Measurements from ENCODE around the gene ARHGDIA.

ARHGDIA gene

DNA sequence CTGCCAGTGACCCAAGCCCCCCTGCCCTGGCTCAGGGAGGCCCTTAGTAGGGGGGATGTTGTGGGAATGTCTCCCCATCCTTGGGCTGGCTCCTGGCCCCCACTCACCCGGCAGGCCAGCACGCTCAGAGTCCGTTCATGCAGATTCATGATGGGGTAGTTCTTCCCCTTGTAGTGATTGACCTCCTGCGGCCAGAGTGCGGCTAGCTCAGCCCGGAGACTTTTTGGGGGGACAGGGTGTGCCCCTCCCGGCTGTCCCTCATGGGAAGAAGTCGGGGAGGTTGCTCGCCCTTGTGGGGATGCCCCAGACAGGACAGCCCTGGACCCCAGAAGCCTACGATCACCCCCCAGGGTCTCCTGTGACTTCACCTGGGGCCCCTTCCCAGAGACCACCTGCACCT, 34.9 kb upstream of the ARHGDIA start:
- DNase-seq: no peak

DNA sequence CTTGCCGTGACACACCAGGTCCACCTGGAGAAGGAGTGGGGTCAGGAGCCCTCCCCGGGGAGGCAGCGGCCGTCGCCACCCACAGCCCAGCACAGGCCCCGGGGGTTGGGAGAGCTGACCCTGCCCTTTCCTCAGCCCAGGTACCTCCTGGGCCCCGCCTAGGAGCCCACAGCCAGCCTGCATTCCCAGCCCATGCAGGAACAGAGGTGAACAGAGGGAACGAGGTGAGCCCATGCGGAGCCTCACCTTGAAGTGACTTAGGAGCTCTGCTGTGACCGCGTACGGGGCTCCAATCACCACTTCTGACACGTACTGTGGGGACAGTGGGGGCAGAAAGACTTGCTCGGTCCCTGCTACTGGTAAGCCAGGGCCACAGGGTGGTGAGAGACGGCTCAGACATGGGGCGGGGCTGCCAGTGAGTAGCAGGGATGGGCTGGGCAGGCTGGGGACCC, 34.3 kb upstream of the ARHGDIA start:
- DNase-seq: no peak

DNA sequence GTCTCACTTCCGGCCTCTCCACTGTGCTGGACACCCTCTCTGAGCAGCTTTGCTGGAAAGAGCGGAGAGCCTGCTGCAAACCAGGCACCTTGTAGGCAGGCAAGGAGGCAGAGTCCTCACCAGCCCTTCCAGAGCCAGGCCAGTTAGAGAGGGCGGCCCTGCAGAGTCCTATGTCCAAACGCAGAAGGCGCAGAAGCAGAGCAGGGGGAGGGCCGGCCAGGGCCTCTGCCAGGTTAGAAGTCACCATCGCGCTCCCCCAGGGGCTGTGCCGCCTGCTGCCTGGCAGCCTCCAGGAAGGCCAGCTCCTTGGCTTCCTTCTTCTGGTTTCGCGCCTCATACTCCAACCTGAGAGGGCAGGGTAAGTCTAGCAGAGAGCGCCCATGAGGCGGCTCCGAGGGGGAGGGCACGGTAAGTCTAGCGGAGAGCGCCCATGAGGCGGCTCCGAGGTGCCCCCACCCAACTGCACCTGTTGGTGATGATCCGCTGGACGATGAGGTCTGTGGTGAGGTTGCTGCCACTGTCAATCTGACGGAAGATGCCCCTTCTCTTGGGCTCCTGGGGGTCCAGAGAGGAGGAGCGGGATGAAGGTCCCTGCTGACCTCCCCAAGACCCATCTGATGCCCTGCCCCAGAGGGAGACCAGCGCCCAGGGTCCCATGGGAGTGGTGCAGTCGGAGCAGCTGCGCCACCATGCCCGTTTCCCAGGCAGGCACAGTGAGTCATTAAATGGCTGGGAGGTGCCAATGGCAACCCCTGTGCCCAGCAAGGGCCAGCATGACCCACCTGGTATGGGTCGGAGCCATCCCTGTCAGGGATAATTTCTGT, 33.7 kb upstream of the ARHGDIA start:
- no peak for DNase-seq

DNA sequence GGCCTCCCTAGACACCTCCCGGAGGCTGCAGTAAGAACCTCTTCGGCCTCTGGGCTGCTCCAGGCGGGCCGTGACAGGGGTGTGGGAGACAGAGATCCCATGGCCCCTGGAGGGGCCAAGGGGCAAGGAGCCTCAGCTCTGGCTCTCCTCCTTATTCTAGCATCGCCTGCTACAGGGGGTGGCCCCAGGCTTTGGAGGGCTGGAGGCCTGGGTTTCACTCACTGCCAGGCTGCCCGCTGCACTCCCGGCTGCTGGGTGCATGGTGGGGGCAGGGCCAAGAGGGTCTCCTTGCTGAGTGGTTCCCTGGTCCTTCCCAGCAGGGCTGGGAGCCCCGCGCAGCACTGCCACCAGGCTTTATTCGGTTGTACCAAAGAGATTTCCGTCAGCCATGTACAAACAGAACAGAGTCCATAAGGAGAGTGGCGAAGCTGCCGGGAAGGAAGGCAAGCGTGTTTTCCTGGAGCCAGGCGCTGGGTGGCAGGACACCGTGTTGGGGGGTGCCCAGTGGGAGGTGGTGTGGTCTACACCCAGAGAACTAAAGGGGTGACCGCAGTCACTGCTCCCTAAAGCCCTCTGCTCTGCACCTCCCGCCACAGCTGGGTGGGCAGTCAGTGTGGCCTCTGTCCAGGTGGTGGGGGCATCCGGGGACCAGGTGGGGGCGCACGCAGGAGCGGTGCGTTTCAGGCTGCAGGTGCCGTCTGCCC, 32.9 kb upstream of the ARHGDIA start:
- no peak for DNase-seq

DNA sequence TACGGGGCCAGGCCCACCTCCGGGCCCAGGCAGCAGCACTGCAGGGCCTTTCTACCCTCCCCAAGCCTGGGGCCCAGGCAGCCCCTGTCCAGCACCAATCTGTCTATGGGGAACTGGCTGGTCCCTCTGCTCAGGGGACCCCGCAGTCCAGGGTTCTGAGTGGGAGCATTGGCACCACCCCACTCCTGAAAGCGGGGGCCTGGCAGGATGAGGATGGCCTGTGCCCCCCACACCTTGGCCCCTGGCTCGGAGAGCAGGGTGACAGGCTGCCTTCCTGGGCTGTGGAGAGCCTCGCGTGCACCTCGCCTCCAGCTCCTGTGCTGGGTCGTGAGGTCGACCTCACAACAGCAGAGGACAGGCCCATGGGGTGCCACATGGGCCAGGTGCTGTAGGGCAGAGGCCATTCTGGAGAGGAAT, 32.3 kb upstream of the ARHGDIA start:
- DNase-seq: no peak

DNA sequence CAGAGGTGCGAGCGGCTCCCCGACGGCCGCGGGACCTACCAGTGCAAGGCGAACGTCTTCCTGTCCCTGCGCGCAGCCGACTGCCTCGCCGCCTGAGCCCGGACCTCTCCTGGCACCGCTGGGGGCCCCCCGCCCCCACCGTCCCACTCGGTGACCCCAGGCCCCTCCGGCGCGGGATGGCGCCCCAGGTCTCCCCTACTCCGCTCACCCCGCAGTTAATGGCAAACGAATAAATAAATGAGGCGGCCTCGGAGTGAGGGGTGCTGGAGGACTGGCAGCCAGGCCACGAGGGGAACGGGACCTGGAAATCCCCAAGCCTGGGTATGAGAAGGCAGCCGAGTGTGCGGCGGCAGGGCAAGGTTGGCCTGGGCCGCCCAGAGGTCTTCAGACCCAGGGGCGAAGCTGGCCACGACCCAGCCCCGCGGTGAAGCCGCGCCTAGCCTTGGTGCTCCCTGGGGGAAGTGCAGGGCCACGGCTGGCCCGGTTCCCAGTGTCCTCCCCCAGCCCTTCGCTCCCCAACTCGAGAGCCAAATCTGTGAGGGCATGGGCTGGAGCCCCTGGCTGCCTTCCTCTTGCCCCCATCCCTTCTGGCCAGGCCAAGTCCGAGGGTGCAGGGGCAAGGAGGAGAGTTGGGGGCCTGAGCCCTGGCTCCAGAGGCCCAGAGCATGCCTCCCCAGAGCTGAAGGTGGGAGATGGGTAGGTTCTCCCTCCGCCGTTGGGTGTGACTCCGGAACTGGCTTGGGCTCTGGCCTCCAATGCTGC, 31.7 kb upstream of the ARHGDIA start:
- no peak for DNase-seq

DNA sequence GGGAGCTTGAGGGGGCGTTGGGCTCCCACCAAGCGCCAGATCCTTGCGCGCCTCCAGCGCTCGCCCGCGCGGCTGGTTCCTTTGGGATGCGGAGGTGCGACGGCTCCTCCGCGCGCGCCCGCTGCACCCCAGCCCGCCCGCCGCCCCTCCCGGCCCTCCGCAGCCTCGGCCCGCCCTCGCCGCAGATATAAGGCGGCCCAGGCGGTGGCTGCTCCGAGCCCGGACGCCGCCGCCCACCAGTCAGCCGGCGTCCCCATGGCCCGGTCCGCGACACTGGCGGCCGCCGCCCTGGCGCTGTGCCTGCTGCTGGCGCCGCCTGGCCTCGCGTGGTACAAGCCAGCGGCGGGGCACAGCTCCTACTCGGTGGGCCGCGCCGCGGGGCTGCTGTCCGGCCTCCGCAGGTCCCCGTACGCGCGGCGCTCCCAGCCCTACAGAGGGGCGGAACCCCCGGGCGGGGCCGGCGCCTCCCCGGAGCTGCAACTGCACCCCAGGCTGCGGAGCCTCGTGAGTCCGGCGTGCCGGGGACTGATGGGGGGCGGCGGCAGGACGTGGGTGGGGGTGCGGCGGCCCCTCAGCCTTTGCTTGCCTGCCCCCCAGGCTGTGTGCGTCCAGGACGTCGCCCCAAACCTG, 31.0 kb upstream of the ARHGDIA start, which contains the start of gene NPB:
Gene NPB, plus strand, starts transcription at position 216 of the 630 bp plus-strand sequence. Its CDS starts 40 bp downstream, at position 256.
- no peak for DNase-seq

DNA sequence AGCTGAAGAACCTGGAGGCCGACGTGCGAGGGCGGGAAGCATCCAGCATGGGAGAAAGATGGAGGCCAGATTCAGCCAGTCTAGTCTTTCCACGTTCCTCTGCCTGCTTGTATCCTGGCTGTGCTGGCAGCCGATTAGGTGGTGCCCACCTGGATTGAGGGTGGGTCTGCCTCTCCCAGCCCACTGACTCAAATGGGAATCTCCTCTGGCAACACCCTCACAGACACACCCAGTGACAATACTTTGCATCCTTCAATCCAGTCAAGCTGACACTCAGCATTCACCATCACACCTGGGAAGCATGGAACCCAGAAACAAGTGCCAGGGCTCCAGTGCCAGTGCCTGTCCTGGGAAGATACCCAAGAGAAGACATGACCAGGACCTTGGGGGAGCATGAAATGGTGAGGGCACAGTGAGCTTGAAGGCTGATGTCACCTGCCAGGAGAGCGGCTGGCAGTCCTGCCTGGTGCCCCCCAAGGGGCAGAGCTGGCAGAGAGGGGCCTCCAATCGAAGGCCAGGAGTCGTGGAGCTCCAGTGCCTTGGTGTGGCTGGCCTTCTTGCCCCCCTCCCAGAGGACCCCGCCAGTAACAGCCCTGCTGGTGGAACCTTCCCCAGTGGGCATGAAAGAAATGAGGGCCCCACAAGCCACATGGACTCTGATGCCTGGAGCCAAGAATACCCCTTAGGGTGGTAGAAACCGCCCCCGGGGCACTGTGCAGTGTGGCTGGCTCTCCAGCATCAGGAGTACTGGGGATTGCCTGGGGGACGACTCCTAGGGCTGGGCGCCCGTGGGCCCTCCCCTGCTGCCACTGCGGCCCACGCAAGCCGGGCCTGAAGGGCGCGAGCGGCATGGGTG, 30.3 kb upstream of the ARHGDIA start:
- DNase-seq: no peak

DNA sequence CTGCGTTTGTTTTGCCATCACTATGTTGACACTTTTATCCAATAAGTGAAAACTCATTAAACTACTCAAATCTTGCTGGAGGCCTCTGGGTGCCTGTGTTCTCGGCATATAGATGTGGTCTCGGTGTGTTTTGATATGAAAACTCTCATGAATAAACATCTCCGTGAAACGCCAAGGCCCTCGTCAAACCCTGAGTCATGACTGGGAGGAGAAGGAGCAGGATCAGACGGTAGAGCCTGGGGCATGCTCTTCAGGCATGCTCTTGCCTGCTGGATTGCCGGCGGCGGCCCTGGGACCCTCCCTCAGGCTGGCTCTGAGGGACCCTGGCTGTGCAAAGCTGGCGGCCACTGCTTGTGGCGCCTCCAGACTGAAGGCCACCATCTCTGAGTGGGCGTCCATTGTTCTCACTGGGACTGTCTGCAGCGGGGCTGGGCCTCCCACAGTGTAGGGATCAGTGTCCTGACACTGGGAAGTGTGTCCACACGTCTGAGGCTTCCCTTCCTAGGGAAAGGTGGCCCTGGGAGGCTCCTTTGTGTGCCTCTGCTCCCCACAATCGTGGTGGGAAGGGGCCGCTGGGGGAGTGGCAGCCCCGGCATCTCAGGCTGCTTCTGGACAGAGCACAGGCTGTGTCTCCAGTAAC, 29.2 kb upstream of the ARHGDIA start:
- DNase-seq: no peak

DNA sequence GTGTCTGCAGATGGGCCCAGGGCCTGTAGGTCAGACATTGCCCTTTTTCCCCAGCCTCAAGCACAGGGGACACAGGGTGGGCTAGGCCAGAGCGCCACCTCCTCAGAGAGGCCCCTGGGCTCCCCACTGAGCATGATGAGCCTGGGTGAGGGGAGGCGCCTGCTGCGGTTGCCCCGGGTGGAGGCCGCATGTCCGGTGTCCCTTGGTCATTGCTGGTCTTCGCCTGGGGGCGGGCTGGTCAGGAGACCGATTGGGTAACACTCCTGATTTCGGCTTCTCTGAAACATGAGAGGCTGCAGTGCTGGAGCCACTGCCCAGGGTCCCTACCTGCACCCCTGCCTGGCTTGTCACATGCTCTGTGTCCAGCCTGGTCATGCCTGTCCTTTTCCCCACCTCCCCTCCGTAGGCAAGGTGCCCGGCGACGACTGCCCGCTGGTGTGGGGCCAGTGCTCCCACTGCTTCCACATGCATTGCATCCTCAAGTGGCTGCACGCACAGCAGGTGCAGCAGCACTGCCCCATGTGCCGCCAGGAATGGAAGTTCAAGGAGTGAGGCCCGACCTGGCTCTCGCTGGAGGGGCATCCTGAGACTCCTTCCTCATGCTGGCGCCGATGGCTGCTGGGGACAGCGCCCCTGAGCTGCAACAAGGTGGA, 28.5 kb upstream of the ARHGDIA start:
- DNase-seq: no peak

DNA sequence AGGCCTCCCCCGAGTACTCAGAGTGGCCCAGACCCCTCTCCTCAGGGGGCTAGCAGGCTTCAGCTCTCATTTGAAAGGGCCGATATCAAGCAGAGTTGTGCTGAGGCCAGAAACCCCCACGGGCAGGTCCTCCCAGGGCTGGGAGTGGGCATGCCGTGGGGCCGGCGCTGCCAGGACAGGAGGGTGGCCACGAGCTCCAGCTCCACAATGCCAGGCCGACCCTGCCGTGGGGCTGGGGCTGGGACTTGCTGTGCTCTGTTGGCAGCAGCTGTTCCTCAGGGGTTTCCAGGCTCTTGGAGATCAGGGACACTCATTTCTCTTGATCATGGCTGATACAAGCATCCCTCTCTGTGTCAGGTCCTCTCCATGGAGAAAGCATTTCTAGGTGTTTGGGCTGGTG, 27.7 kb upstream of the ARHGDIA start:
- DNase-seq: no peak

DNA sequence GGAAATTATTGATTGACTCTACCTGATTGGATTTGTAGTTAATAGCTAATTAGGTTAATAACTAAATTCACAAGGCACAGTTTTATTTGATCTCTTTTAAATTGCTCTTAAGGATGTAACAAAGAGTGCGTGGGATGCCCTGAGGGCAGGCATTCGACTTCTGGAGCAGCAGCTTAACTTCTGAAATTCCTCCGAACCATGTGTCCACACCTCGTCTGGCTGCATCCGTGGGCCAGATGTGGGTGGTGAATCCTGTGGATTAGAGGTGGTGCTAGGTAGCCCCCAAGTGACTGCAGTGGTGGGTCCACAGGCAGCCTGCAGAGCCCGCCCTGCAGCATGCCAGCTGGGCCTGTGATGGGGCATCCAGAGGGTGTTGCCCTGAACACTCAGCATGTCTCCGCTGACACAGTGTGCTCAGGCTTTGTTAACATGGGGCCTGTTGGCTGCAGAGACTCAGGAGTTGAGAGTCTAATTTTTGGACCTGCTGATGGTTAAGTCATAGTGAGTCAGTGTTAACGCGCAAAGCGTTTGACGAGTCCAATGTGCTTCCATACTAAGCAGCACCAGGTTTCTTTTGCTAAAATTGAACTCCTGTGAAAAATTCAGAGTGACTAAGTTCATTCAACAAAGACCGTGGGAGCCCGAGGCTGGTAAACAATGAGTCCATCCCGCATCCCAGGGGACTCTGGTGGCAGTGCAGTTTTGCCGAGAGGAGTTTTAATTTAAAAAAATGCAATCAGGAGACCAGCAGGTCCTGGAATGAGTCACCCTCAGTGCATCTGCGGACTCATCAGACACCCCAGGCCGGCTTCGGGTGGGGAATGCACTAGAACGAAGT, 27.1 kb upstream of the ARHGDIA start:
- DNase-seq: no peak

DNA sequence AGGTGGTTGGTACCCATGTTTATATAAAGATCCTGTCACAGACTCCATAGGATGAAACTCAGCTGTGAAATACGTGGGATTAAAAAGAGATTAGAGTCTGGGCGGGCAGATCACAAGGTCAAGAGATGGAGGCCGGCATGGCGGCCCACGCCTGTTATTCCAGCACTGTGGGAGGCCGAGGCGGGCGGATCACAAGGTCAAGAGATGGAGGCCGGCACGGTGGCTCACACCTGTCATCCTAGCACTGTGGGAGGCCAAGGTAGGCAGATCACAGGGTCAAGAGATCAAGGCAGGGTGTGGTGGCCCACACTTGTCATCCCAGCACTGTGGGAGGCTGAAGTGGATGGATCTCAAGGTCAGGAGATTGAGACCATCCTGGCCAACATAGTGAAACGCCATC, 24.3 kb upstream of the ARHGDIA start:
- DNase-seq: no peak

DNA sequence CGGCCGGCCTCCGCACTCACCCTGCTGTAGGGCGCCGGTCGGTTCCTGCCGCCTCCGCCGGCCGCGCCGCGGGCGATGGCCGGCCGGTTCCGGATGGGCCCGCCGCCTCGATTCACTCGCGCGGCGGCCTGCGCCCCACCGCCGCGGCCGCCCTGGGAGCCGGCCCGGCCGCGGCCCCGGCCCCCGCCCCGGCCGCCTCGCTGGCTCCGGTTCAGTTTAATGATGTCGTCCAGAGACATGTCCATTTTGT, 20.1 kb upstream of the ARHGDIA start:
- DNase-seq: no peak

DNA sequence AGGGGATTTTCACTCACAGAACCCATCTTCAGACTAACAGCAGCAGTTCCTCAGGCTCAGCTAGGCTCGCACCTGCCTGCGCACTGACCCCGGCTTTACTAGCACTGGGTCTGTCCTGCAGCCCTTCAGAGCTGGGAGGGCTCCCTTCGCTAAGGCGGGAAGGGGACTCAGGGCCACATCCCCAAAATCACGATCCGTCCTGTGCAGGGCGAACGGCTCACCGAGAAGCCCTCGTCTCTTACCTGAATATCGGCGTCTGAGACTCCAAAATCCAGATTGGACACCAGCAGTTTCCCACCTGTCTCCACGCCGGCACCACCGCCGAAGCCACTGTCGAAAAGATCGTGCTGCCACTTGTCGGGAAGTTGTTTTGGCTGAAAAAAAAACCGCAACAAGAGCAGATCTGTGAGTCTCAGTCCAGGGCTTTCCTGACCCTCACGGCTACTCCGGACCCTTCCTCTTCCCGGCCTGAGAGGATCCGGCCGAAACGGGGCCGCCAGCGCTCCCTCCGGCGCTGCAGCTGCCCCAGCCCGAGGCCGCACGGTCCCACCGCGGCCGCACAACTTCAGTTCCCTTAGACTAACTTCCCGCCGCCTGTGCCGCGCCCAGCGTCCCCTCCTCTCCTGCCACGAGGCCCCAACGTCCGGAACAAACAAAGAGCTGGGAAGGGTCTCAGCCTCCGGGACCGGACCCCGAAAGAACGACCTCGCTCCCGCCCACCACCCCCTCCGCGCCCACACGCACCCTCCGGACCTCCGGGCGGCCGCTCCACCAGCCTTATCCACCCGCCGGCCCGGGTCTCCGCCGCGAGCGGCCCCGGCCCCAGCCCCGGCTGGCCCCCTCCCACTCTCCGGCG, 19.5 kb upstream of the ARHGDIA start:
- no peak for DNase-seq

DNA sequence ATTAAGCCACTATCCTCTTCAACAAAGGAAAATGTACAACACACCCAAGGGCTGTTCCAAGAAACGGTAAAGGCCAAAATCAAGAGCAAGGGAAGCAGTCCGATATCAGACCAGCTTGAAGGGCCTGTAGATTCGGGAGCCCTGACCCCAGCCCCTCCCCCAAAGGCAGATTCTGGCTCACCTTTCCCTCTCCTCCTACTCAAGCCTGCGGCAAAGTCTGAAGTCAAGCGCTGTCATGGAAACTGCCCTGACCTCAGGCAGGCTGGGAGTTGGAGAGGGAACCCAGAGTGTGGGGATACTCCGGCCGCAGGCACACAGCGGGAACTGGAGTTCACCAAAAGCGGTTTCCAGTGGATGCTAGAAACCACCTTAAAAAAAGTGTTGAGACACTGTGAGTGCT, 18.5 kb upstream of the ARHGDIA start:
- no peak for DNase-seq

DNA sequence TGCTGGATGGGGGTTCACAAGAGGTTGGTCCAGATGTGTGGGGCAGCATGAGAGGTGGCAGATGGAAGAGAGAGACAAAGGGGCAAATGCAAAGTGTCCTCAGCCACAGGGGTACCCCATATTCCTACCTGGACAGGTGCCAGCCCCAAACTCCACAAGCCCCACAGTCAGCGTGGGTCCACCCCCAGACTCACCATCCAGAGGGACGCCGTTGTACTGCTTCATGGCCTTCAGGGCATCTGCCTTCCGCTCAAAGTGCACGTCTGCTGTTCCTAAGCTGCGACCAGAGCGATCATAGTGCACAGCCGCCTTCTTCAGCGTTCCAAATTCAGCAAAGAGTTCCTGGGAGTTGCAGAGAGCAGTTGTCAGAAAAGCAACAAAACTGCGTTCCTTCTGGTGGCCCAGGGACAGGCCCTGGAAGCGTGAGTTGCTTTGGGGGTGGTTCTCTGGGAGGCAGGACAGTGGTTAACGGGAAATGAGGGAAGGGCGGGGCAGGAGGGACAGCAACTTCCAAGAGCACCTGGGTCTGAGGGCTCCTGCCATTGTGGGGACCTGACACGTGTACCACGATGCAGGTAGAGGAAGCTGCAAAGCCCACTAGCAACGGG, 18.0 kb upstream of the ARHGDIA start:
- DNase-seq: no peak

DNA sequence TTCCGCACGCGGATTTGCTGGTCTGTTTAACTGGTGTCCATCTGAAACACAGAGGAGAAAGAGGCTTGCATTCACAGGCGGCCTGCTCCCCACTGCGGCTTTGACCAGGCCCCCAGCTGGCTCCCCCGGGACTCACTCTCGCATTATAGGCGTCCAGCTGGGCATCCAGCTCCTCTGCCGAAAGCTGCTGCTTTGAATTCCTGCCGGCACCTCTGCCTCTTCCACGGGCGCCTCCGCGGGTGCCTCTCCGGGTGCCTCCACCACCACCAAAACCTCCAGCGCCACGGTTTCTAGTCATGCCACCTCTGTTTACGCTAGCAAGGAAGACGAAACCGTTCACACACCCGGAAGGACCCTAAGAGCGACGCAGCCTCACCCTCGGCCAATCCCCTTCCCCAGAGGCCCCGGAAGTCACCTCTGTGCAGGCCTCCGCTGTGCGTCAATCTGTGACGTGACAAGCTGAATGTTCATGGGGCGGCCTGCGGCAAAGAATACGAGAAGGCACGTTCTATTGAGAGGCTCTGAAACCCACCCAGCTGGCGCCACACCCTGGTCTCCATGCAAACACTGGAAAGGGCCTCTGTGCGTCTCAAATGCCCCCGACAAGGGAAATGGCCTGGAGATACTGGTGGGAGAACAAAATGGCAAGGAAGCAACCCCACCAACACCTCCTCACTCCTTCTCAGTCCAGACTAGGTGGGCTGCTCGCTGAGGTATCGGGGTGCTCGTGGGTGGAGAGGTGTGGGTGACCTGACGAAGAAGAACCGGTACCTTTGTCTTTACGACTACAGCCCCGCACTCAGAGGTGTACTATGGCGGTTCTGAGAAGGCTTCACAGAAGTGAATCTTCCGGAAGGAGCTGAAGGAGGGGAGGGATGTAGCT, 17.2 kb upstream of the ARHGDIA start:
- no peak for DNase-seq
